Glomerular visceral epithelial cell (primary cell): Measurements from ENCODE around the gene FCHO2.

Source experiments
- DNase-seq: peaks from one replicate; pipeline ENCODE4 v3.0.0-alpha.2; 2016; ENCODE audit errors: extremely low spot score

Gene FCHO2

DNA sequence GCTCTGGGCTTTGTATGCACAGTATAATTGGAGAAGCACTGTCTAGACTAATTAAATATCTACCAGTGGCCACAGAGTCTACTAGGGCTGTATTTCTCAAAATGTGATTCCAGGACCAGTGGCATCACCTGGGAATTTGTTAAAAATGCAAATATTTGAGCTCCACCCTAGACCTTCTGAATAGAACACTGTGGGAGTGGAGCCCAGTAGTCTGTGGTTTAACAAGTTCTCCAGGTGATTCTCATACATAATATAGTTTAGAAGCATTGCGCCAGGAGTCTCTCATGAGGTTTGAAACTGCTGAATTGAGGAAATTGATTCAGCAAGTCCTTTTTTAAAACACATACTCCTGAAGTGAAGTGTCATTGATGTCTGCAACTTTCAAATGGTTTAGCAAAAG is 74.7 kb downstream of the FCHO2 start:
- DNase-seq = no peak

DNA sequence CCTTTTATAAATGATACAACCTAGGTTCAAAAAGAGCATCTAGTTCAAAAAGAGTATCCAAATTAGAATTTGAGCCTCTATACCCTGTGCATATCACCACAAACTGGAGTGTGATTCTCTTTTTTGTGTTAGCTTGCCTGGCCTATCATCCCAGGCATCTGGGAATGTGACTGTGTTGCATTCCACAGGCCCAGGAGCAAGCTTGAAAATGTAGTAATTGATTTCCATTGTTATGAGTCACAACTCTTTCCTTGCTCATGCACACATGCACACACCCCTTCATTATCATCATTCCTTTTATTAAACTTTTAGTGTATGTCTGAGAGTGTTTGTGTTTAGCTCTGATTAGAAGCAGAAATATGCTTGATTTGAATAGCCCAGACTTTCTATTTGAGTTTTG is 75.2 kb downstream of the FCHO2 start:
- peak; percentile 80 for DNase-seq

DNA sequence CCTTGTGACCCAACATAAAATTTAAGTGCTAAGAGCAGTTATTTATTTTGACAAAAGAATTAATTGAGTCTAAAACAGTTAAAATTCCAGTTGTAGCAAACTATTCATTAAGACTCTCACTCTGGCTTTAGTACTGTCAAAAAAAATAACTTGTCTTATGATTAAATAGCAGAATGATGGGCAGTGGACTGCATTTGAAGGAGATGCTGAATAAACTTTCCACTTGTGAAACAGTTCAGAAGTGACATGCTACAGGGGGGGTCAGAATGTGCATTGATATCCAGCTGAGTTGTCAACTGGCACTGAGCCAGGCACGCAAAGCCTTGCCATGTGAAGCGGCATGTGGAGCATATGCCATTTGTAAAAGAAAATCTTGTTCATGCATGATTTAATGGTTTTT is 76.0 kb downstream of the FCHO2 start:
- peak; percentile 95 for DNase-seq

DNA sequence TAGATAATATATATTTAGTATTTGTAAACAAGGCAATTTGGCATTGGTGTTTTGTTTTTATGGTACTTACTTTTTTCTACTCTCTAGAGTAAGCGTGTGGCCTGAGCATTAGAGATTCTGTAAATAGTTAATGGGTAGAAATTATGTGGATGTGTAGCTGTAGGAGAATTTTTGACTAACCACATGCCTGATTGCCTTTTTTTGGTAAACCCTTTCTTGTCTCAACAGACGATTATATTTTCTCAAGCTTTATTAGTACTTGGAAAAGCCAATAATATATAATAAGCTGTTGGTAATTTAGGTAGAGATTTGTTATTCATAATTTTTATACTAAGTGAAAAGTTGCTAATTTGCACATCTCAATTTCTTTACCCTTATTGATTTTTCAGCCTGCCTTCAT is 76.8 kb downstream of the FCHO2 start:
- DNase-seq = peak; percentile 14

GRCh38 chr5:73037545-73037944 is 81.7 kb downstream of the FCHO2 start:
- no peak for DNase-seq

- peak; percentile 10 for DNase-seq
Measured at GRCh38 chr5:73039082-73039481, 83.2 kb downstream of the FCHO2 start.

GRCh38 chr5:73042993-73043392 is 87.2 kb downstream of the FCHO2 start:
- DNase-seq = no peak

GRCh38 chr5:73044546-73044945 is 88.7 kb downstream of the FCHO2 start:
- DNase-seq = no peak

DNA sequence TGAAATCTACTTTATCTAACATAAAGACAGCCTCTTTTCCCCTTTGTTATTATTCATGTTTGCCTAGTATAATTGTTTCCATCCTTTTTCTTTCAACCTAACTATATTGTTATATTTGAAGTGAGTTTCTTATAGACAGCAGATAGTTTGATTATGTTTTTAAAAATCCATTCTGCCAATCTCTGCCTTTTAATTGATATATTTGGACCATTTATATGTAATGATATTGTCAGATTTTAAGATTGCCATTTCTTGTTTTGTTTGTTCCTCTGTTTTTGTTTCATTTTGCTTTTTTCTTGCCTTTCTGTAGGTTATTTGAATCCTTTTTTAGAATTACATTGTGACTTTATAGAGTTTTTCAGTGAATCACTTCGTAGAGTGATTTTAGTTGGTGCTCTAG is 89.8 kb downstream of the FCHO2 start:
- DNase-seq = no peak

DNA sequence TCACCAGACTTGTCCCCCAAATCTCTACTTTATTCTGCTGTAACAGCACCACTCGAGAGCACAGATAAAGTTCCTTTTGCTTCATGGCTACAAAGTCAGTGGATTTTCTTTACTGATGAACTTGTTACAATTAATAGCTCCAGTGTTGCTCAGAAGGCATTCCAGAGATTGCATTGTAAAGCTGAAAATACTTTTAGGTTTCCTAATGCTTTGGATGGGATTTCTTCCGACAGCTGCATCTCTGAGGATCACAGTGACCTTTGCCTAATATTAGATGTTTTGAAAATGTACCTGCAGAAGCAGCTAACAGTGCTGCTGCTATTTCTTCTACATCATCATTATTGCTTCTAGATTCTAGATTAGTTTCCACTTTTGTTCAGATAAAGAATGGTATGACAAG is 105.8 kb downstream of the FCHO2 start:
- DNase-seq = no peak

GRCh38 chr5:73066466-73066865 is 110.6 kb downstream of the FCHO2 start:
- peak; percentile 59 for DNase-seq

DNA sequence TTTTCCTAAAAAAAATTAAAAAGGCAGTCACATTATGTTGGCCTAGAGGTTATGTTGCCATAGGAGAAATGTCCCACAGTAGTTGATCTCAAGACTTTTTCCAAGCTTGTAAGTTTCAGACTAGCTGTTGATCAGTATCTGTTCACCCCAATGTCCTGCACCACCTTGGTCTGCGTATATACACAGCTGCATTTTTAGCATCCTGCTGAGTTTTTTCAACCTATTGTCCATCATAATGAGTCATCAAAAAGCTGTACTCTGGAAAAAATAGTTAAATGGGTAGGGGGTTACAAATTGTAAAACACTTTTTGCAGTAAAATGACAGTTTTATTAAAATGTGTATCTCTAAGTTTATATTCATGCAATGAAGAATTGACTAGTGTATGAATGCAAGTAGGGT is 111.4 kb downstream of the FCHO2 start:
- DNase-seq = no peak

DNA sequence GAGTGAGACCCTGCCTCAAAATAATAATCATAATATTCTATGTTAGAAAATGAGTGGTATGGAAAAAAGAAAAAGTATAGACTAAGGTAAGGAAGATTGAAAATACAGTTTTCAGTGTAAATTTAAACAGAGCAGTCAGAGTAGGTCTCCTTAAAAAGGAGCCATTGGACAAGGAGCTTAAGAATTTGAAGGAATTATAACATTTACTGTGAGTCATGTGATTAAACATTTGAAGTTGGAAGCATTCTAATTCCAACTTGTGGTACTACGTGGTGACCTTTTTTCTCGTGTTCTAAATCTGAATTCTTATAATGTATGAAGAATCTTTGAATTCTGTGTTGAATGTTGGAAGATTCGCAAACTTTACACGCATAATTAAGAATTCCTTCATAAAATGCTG is 125.3 kb downstream of the FCHO2 start:
- DNase-seq = no peak

DNA sequence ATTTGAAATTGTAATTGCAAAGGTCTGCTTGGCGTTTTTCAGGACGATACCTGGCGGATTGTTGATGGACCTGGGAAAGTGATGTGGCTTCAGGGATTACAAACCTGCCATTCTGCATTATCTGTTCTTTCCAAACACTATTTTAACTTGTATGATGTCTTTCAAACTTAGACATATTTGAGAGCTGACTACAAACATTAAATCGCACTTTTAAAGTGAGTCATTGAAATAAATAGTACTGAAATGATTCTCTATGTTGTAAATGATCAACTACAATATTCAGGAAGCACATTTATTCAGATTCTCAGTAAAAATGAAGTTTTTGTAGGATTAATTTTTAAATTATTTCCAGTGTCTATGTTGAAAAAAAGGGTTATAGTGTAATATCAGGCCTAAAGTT is 132.2 kb downstream of the FCHO2 start:
- peak; percentile 31 for DNase-seq

DNA sequence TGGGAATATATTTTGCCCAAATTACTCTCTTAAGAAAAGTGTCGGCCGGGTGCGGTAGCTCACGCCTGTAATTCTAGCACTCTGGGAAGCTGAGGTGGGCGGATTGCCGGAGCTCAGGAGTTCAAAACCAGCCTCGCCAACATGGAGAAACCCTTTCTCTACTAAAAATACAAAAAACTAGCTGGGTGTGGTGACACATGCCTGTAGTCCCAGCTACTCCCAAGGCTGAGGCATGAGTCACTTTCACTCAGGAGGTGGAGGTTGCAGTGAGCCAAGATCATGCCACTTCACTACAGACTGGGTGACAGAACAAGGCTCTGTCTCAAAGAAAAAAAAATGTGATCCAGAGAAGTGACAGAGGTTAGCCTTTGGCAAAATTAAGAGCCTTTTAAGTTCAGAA is 138.1 kb downstream of the FCHO2 start:
- peak; percentile 73 for DNase-seq

GRCh38 chr5:73094415-73094814 is 138.6 kb downstream of the FCHO2 start:
- no peak for DNase-seq

- peak; percentile 29 for DNase-seq
Measured at GRCh38 chr5:73095564-73096238, 139.9 kb downstream of the FCHO2 start.

DNA sequence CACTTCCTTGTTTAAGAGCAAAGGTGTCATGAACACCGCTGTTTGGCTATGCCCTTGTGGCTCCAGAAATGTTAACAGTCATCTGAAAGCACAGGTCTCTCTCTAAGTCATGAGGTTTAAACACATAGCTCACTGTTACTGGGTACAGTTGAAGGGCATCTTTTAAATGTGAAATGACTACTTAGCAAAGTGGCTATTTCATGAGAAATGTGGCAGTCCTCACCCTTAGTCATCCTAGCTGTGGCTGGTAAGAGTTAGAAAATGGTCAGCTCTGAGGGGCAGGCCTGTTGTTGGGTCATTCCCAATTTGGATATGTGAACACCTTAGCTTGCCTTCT is 140.4 kb downstream of the FCHO2 start:
- peak; percentile 27 for DNase-seq

- DNase-seq = no peak
Measured at GRCh38 chr5:73097740-73098139, 141.9 kb downstream of the FCHO2 start.

DNA sequence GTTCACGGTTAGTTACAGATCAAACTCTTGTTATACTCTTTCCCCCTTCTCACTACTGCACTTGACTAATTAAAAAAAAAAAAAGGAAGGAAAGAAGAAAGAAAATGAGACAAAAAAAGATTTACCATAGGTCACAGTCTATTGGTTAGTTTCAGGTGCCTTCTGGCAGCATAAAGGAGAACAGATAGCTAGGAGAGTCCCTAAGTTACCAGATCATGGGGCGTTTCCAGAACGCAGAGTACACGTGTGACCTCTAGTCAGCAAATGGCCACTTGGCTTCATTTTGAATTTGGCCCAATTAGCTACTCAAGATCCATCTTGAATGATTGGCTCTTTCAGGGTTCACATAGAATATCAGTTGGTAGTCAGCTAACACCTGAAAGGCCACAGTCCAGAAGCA is 144.3 kb downstream of the FCHO2 start:
- no peak for DNase-seq

DNA sequence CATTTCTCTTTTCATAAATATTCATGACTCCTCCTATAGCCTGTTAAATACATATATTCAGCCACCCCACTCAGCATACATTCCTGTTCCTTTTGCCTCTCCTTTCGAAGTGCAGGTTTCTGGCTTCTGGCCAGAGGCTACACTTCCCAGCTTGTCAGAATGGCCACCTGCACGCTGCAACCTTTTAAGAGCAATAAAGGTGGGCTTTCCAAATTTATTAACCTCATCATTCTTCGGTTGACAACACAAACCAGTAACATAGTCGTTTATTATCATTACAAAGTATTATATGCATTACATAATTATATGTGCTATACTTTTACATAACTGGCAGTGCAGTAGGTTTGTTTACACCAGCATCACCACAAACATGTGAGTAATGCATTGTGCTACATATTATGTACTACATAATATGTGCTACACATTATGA is 148.0 kb downstream of the FCHO2 start:
- no peak for DNase-seq

- no peak for DNase-seq
Measured at GRCh38 chr5:73104326-73104725, 148.5 kb downstream of the FCHO2 start.

DNA sequence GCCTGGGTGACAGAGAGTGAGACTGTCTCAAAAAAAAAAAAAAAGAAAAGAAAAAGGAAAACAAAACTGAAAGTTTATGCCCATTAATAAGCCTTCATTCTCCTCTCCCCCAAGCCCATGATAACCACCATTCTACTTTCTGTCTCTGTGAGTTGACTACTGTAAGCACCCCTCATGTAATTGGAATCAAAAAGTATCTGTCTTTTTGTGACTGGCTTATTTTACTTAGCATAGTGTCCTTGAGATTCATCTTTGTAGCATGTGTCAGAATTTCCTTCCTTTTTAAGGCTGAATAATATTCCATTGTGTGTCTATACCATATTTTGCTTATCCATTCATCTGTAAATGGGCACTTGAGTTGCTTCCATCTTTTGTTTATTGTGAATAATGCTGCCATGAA is 150.5 kb downstream of the FCHO2 start:
- DNase-seq = no peak

GRCh38 chr5:73110190-73110589 is 154.3 kb downstream of the FCHO2 start:
- DNase-seq = no peak
